ENCODE results near the gene C6orf47. TPM values are rescaled to one million over a fixed set of nuclear protein-coding genes. Genes with fewer than 3 reads are reported as not detected.

Gene C6orf47
- total and polyA plus RNA-seq, 2 of the 8 experiments (the other 6 are each of a cell fraction or from before 2014, with no cell fraction given) = 4.7 to 14.6 TPM

GRCh38 chr6:31660381-31661261 lies at the start of gene C6orf47 (continued):
- TF ChIP-seq SUZ12 (IDR thresholded peaks at IDR 0.05; ENCODE audit: low read length) (no peak), SP2 (IDR thresholded peaks at IDR 0.05; ENCODE audit: low read length) (no peak), POU5F1 (IDR thresholded peaks at IDR 0.05; ENCODE audit: low read depth, low read length) (no peak), ZNF274 (IDR thresholded peaks at IDR 0.05; ENCODE audit: borderline replicate concordance, extremely low read depth, low read length) (no peak), PHF8 (conservative IDR thresholded peaks at IDR 0.05; ENCODE audit: low read depth, low read length) (peak; percentile 77), RAD21 (IDR thresholded peaks at IDR 0.05 in 1 of 2, conservative IDR thresholded peaks at IDR 0.05 in 1 of 2; ENCODE audit: low read depth in 2 of 2, low read length in 2 of 2) (peak in 1 of 2 experiments; percentile 3; a peak in 1 of 4 replicates), GABPA (IDR thresholded peaks at IDR 0.05; ENCODE audit: borderline replicate concordance, insufficient read depth, low read length) (peak; percentile 65; the same call in 1 of the 2 replicates), JUND (IDR thresholded peaks at IDR 0.05; ENCODE audit: low read length) (no peak), EGR1 (IDR thresholded peaks at IDR 0.05; ENCODE audit: borderline replicate concordance, low read depth, low read length) (peak; percentile 89), KDM4A (IDR thresholded peaks at IDR 0.05; ENCODE audit: low read depth, low read length, severe bottlenecking) (no peak), SIX5 (IDR thresholded peaks at IDR 0.05; ENCODE audit: low read depth, low read length) (no peak), CEBPB (IDR thresholded peaks at IDR 0.05; ENCODE audit: low read depth, low read length) (peak; percentile 68; the same call in 1 of the 2 replicates), SIRT6 (IDR thresholded peaks at IDR 0.05; ENCODE audit: low read length) (no peak), CBX8 (IDR thresholded peaks at IDR 0.05; ENCODE audit: borderline replicate concordance, low read depth, low read length) (no peak), SIN3A (conservative IDR thresholded peaks at IDR 0.05 in 1 of 2, IDR thresholded peaks at IDR 0.05 in 1 of 2; ENCODE audit: low read depth in 1 of 2, low read length in 2 of 2) (peak; percentile 53 to 83; a peak in 2 of 4 replicates), TBP (IDR thresholded peaks at IDR 0.05; ENCODE audit: low read depth, low read length) (peak; percentile 54; the same call in 1 of the 2 replicates), TEAD4 (IDR thresholded peaks at IDR 0.05; ENCODE audit: low read depth, low read length) (no peak), NRF1 (IDR thresholded peaks at IDR 0.05; ENCODE audit: low read depth, low read length) (no peak), MAFK (IDR thresholded peaks at IDR 0.05; ENCODE audit: low read depth, low read length) (no peak), SP4 (IDR thresholded peaks at IDR 0.05; ENCODE audit: low read length) (no peak; the same call in 1 of the 2 replicates)
